ENCODE data around the gene RBBP5. TPM values are rescaled to one million over a fixed set of nuclear protein-coding genes. Genes with fewer than 3 reads are reported as not detected.

Gene RBBP5
- total RNA-seq, 1 experiment from 2014 or later, result 19.0 TPM

DNA sequence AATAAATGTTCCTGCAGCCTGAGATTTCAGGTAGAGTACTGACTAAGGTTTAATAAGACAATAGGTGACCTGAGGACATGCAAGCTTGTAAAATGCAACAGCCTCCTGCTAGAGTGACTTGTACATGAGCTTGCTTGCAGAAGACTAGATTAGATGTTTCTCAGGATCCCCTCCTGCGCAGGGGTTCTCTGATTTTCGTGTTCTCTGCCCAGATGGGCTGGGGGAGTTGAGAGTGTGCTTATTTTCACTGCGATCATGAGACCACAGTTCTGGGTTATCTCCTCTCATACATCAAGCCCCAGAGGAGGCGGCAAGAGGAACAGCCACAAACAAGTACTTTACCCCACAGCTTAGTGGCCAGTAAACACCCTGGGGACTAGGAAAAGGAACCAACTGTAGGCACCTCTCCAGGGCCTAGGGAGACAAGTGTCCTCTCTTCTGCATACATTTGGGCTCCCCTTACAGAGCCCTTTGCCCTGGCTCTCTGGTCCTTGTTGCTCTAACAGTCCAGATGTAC is 45.5 kb downstream of the RBBP5 start:
- Histone ChIP-seq H3K27me3 (replicated peaks; ENCODE audit: control insufficient read depth, insufficient read depth, low read length) (no peaks in the 10 kb centered on the region), H3K9me3 (no peaks in the 10 kb centered on the region), H3K4me1 (peaks cover 7% of the 10 kb centered on the region; the same call in 1 of the 2 replicates), H3K36me3 (ENCODE audit: control insufficient read depth, insufficient read depth, low read length) (no peaks in the 10 kb centered on the region), H3K4me3 (ENCODE audit: low read depth, low read length) (no peak overlapping the region)
- TF ChIP-seq, protein P1, sequence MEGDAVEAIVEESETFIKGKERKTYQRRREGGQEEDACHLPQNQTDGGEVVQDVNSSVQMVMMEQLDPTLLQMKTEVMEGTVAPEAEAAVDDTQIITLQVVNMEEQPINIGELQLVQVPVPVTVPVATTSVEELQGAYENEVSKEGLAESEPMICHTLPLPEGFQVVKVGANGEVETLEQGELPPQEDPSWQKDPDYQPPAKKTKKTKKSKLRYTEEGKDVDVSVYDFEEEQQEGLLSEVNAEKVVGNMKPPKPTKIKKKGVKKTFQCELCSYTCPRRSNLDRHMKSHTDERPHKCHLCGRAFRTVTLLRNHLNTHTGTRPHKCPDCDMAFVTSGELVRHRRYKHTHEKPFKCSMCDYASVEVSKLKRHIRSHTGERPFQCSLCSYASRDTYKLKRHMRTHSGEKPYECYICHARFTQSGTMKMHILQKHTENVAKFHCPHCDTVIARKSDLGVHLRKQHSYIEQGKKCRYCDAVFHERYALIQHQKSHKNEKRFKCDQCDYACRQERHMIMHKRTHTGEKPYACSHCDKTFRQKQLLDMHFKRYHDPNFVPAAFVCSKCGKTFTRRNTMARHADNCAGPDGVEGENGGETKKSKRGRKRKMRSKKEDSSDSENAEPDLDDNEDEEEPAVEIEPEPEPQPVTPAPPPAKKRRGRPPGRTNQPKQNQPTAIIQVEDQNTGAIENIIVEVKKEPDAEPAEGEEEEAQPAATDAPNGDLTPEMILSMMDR (IDR thresholded peaks at IDR 0.05; ENCODE audit: insufficient read depth in 1 of 2, low read depth in 1 of 2, low read length in 1 of 2, severe bottlenecking in 1 of 2, unreplicated experiment in 1 of 2), result no peak
- no peaks in the 10 kb centered on the region for H3K36me3 Mint-ChIP-seq (ENCODE audit: insufficient read depth, unreplicated experiment)
- H3K27ac Mint-ChIP-seq (ENCODE audit: unreplicated experiment), result no peak overlapping the region
- intact Hi-C loops (cut with micrococcal nuclease; ENCODE audit: unreplicated experiment), result no loop called here
- no peaks in the 10 kb centered on the region for H3K9me3 Mint-ChIP-seq (ENCODE audit: unreplicated experiment)
- no TSS peak for BruUV-seq (replicated peaks)
- H3K4me3 Mint-ChIP-seq (ENCODE audit: unreplicated experiment), result no peak overlapping the region
- ChIA-PET CTCF (interaction anchor here (0.6 to 2.0 kb wide), 4 partner anchors 15 to 322 kb away, joined by 3 to 8 read pairs (median 4); no protein-coding TSS in a partner anchor), POLR2A (no interaction called here)
- DNase-seq, result no peak
- H3K4me1 Mint-ChIP-seq (ENCODE audit: low read depth, unreplicated experiment), result no peaks in the 10 kb centered on the region
- no peaks in the 10 kb centered on the region for H3K27me3 Mint-ChIP-seq (ENCODE audit: insufficient read depth, unreplicated experiment)

DNA sequence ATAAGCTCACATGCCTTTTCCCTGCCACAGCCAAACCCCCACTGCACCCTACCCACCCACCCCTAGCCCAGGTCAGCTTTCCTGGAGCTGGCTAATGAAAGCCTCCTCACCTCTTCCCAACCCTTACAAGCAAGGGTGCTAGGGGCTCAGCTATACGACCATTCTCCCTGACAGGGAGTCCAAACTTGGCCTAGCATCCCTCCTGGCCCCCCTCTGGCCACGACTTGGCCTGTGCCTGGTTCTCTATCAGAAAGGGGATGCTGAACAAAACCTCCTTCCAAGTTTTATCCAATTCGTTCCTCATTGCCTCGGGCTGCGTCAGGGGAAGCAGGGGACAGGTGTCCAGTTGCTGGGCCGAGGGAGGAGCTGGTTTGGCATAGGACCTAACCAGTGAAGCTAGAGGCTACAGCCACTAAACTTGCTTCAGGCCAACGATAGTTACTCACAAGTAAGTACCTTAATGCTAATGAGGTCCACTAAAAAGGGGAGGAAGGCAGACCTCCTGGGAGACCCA is 46.1 kb downstream of the RBBP5 start:
- H3K27ac Mint-ChIP-seq (ENCODE audit: unreplicated experiment), result no peak overlapping the region
- Histone ChIP-seq H3K36me3 (ENCODE audit: control insufficient read depth, insufficient read depth, low read length) (no peaks in the 10 kb centered on the region), H3K4me3 (ENCODE audit: low read depth, low read length) (no peak overlapping the region), H3K27me3 (replicated peaks; ENCODE audit: control insufficient read depth, insufficient read depth, low read length) (no peaks in the 10 kb centered on the region), H3K9me3 (no peaks in the 10 kb centered on the region), H3K4me1 (peaks cover 7% of the 10 kb centered on the region; the same call in 1 of the 2 replicates)
- no peaks in the 10 kb centered on the region for H3K4me1 Mint-ChIP-seq (ENCODE audit: low read depth, unreplicated experiment)
- no peaks in the 10 kb centered on the region for H3K36me3 Mint-ChIP-seq (ENCODE audit: insufficient read depth, unreplicated experiment)
- POLR2A ChIA-PET, result no interaction called here
- TF ChIP-seq, protein P1 (IDR thresholded peaks at IDR 0.05; ENCODE audit: insufficient read depth in 1 of 2, low read depth in 1 of 2, low read length in 1 of 2, severe bottlenecking in 1 of 2, unreplicated experiment in 1 of 2), result no peak
- no TSS peak for BruUV-seq (replicated peaks)
- no peaks in the 10 kb centered on the region for H3K27me3 Mint-ChIP-seq (ENCODE audit: insufficient read depth, unreplicated experiment)
- no peak overlapping the region for H3K4me3 Mint-ChIP-seq (ENCODE audit: unreplicated experiment)
- DNase-seq, result no peak
- H3K9me3 Mint-ChIP-seq (ENCODE audit: unreplicated experiment), result no peaks in the 10 kb centered on the region
- intact Hi-C loops (cut with micrococcal nuclease; ENCODE audit: unreplicated experiment), result no loop called here
- CTCF ChIA-PET, result interaction anchor here (0.6 to 2.0 kb wide), 4 partner anchors 14 to 322 kb away, joined by 3 to 8 read pairs (median 4); no protein-coding TSS in a partner anchor

DNA sequence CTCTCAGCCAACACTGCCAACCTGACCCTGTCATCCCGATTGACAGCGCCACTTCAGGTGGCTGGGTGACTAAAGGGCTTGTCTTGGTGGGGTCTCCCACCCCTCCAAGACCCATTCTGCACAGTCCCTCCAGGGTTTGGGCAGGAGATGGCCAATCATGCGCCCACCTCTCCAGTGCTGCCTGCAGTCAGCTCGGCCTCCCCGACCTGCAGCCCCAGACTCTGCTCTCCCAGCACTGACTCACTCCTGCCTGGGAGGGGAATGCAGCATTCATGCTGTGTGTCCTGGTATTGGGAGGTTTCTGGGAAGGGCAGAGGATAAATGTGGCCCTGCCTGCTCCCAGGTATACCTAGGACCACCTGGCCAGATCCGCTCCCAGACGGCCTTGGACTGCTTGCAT is 47.3 kb downstream of the RBBP5 start:
- Mint-ChIP-seq H3K9me3 (ENCODE audit: unreplicated experiment) (no peaks in the 10 kb centered on the region), H3K4me1 (ENCODE audit: low read depth, unreplicated experiment) (no peaks in the 10 kb centered on the region), H3K27ac (ENCODE audit: unreplicated experiment) (no peak overlapping the region), H3K4me3 (ENCODE audit: unreplicated experiment) (no peak overlapping the region), H3K27me3 (ENCODE audit: insufficient read depth, unreplicated experiment) (no peaks in the 10 kb centered on the region), H3K36me3 (ENCODE audit: insufficient read depth, unreplicated experiment) (no peaks in the 10 kb centered on the region)
- no peak overlapping the region for H3K4me3 ChIP-seq (ENCODE audit: low read depth, low read length)
- TF ChIP-seq, protein P1 (IDR thresholded peaks at IDR 0.05; ENCODE audit: insufficient read depth in 1 of 2, low read depth in 1 of 2, low read length in 1 of 2, severe bottlenecking in 1 of 2, unreplicated experiment in 1 of 2), result no peak
- peaks cover 7% of the 10 kb centered on the region; the same call in 1 of the 2 replicates for H3K4me1 ChIP-seq
- no TSS peak for BruUV-seq (replicated peaks)
- POLR2A ChIA-PET, result no interaction called here
- no peak for DNase-seq
- no peaks in the 10 kb centered on the region for H3K9me3 ChIP-seq
- CTCF ChIA-PET, result interaction anchor here (0.6 to 0.8 kb wide), 2 partner anchors 13 to 583 kb away, joined by 3 read pairs; no protein-coding TSS in a partner anchor
- no peaks in the 10 kb centered on the region for H3K27me3 ChIP-seq (replicated peaks; ENCODE audit: control insufficient read depth, insufficient read depth, low read length)
- H3K36me3 ChIP-seq (ENCODE audit: control insufficient read depth, insufficient read depth, low read length), result no peaks in the 10 kb centered on the region
- intact Hi-C loops (cut with micrococcal nuclease; ENCODE audit: unreplicated experiment), result no loop called here

Measured in Caco-2 (cell line).